Mammary epithelial cell (primary cell): ENCODE measurements around the gene KDM5B.

Source experiments
- CTCF ChIP-seq, 2 donors: IDR thresholded peaks in 1 of 2; conservative IDR thresholded peaks in 1 of 2; 2 replicates each; pipeline ENCODE4 v1.5.1; 2011 to 2012; ENCODE audit warnings: inconsistent platforms in 2 of 2, low read length in 2 of 2, mild to moderate bottlenecking in 2 of 2, control low read depth in 1 of 2, low read depth in 1 of 2; ENCODE audit not compliant: insufficient read depth in 1 of 2; ENCODE audit errors: extremely low read depth in 1 of 2
- EZH2 ChIP-seq: IDR thresholded peaks from 2 replicates; pipeline ENCODE4 v1.6.1; 2012; ENCODE audit warnings: low read length, inconsistent platforms, borderline replicate concordance

DNA sequence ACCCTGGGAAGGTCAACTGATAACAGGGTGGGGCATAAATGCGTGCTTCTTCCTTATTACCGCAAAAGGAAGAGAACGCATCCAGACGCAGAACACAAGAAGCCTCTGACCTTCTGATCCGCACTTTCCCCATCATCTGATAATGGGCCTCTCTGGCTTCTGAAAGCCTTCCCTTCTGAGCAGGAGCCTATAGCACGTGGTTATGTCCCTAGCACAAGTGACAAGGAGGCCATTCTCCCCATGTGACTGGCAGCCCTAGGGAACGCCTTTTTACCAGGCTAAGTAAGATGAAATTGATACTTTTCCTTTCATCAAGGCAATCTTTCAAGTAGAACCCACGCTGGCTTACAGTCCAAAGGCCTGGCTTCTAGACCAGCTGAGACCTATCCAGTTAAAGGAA lies 46.6 kb upstream of the KDM5B start:
- no peak for TF ChIP-seq CTCF (conservative IDR thresholded peaks at IDR 0.05 in 1 of 2, IDR thresholded peaks at IDR 0.05 in 1 of 2; ENCODE audit: extremely low read depth in 1 of 2, insufficient read depth in 1 of 2, low read depth in 1 of 2, low read length in 2 of 2)
- TF ChIP-seq EZH2 = no peak
